ENCODE results near the gene CARD8.
A peak's percentile ranks its signal among the peaks of the same experiment; 100 is the strongest.
"Not testable (repeated sequence)": the region's sequence is repeated elsewhere in the genome, so short reads cannot be mapped to it uniquely, and the experiment has no call there.

CARD8 gene

DNA sequence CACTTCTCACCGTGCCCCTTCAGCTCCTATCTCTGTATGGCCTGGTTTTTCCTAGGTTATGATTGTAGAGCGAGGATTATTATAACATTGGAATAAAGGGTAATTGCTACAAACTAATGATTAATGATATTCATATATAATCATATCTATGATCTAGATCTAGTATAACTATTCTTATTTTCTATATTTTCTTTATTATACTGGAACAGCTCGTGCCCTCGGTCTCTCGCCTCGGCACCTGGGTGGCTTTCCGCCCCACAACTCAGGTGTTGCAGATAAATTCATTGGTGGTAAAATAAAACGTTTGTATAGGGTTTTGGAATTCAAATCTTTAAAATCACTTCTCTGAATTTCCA lies 4.6 kb upstream of the CARD8 start:
- DNase-seq (ENCODE audit: low read depth in 2 of 2) = not testable (repeated sequence)

DNA sequence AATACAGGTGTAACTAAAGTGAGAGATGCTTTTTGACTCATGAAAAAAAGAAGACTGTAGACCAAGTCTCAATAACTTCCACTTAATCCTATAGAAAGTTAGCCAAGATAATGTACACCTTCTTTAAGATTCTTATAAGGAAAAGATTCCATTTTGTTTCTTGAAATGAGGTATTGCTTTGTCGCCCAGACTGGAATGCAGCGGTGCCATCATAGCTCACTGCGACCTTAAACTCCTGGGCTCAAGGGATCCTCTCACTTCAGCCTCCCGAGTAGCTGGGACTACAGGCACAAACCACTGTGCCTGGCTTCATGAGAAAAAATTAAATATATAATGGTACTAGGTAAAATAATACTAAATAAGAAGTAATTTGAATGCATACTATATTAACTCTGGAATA lies 3.3 kb upstream of the CARD8 start:
- not testable (repeated sequence) for DNase-seq (ENCODE audit: low read depth in 2 of 2)

DNA sequence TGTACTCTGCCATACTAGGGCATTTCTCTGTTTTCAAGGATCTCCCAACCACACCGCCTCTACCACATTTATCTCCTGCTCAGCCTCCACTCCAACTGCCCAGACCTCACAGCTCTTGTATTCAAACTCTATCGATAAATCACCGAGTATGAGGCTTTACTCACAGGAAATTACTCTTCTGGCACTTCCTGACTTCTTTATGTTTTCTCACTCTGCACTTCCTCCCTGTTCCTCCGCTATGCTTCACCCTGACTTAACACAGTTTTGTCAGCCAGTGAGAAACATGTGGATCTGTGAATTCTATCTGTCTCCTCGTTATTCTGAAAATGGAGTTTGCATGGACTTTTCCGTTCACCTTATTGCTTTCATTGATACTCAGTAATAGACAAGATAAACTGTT lies 2.6 kb upstream of the CARD8 start:
- DNase-seq (ENCODE audit: low read depth in 2 of 2) = no peak

- DNase-seq (ENCODE audit: low read depth in 2 of 2) = no peak
Measured at GRCh38 chr19:48254529-48254970, 1.2 kb downstream of the CARD8 start.

DNA sequence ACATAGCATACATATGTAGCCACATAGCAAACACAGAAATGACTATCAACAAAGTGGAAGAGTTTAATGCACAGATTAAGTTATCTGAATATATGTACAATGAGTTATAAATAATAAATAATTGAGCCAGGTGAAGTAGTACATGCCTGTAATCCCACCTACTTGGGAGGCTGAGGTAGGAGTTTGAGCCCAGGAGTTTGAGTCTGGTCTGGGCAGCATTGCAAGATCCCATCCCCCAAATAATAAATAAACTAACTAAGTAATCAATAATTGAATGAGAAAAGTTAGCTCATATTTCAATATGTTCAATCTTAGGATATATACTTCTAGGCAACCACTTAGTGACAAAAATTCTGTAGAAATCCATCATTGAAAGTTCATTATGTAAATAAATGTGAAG lies 1.7 kb downstream of the CARD8 start:
- DNase-seq (ENCODE audit: low read depth in 2 of 2) = no peak

GRCh38 chr19:48252609-48253008 lies 3.1 kb downstream of the CARD8 start:
- DNase-seq (ENCODE audit: low read depth in 2 of 2) = no peak

GRCh38 chr19:48250290-48251025 lies 5.3 kb downstream of the CARD8 start:
- DNase-seq (ENCODE audit: low read depth in 2 of 2) = no peak

DNA sequence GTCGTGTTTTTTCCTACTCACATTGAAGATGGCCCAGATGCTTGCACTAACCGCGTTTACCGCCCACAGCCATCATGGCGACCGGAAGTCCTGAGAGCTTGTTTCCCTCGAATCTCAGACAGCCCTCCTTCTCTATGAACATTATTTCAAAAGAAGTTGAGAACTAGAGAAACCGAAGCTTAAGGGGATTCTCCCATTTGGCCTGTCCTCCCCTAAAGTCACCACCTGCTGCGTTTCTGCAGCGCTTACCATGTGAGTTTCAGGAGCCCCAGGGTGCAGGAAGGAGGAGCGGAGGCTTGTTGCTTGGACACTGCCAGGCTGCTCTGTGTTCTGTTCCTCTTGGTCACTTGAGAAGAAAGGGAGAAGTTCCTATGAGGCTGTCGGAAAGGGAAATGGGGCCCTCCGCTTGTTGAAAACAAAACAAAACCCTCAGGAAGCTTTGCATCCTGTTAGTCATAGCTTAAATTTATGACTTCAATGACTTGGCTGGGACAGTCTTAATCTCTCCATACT lies 6.2 kb downstream of the CARD8 start:
- DNase-seq (ENCODE audit: low read depth in 2 of 2) = peak; percentile 50 to 73

GRCh38 chr19:48248081-48248833 lies 7.5 kb downstream of the CARD8 start:
- no peak for DNase-seq (ENCODE audit: low read depth in 2 of 2)

DNA sequence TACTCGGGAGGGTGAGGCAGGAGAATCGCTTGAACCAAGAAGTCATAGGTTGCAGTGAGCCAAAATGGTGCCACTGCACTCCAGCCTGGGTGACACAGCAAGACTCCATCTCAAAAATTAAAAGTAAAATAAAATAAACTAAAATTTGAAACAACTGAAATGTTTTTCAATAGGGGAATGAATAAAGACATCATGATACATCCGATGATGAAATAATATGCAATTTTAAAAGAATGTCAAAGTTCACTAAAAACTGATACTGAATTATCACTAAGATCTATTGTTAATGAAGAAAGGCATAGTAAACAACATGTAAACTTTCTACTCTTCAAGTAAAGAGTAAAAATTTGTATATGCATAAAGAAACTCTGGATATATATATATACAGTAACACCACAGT lies 8.5 kb downstream of the CARD8 start:
- DNase-seq (ENCODE audit: low read depth in 2 of 2) = no peak

GRCh38 chr19:48246101-48246500 lies 9.6 kb downstream of the CARD8 start:
- no peak for DNase-seq (ENCODE audit: low read depth in 2 of 2)

DNA sequence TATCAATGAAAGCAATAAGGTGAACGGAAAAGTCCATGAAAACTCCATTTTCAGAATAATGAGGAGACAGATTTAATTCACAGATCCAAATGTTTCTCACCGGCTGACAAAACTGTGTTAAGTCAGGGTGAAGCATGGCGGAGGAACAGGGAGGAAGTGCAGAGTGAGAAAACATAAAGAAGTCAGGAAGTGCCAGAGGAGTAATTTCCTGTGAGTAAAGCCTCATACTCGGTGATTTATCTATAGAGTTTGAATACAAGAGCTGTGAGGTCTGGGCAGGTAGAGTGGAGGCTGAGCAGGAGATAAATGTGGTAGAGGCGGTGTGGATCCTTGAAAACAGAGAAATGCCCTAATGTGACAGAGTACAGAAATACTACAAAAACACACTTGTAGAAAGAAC lies 11.4 kb downstream of the CARD8 start:
- DNase-seq (ENCODE audit: low read depth in 2 of 2) = no peak

GRCh38 chr19:48241771-48242170 lies 13.9 kb downstream of the CARD8 start:
- DNase-seq (ENCODE audit: low read depth in 2 of 2) = not testable (repeated sequence)

DNA sequence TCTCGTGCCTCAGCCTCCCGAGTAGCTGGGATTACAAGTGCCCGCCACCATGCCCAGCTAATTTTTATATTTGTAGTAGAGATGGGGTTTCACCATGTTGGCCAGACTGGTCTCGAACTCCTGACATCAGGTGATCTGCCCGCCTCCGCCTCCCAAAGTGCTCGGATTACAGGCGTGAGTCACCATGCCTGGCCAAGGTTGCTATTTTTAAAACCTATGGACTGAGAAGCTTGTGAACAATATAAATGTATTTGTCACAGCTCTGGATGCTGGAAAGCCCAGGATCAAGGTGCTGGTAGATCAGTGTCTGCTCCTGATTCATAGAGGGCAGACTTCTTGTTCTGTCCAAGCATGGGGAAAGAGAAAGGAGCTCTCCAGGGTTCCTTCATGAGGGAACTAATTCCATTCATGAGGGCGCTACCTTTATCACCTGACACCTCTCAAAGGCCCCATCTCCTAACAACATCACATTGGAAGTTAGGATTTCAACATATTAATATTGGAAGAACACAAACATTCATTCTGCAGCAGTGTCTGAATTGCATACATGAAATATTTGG lies 16.1 kb downstream of the CARD8 start:
- no peak for DNase-seq (ENCODE audit: low read depth in 2 of 2)

GRCh38 chr19:48239120-48239519 lies 16.6 kb downstream of the CARD8 start:
- no peak for DNase-seq (ENCODE audit: low read depth in 2 of 2)

DNA sequence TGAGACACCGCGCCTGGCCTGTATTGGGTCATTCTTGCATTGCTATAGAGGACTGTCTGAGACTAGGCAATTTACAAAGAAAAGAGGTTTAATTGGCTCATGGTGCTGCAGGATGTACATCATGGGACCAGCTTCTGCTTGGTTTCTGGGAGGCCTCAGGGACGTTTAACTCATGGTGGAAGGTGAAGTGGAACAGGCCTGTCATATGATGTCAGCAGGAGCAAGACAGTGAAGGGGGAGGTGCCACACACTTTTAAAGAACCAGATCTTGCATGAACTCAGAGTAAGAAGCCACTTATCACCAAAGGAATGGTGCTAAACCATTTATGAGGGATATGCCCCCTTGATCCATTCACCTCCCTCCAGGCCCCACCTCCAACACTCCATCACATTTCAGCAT lies 18.7 kb downstream of the CARD8 start:
- no peak for DNase-seq (ENCODE audit: low read depth in 2 of 2)

DNA sequence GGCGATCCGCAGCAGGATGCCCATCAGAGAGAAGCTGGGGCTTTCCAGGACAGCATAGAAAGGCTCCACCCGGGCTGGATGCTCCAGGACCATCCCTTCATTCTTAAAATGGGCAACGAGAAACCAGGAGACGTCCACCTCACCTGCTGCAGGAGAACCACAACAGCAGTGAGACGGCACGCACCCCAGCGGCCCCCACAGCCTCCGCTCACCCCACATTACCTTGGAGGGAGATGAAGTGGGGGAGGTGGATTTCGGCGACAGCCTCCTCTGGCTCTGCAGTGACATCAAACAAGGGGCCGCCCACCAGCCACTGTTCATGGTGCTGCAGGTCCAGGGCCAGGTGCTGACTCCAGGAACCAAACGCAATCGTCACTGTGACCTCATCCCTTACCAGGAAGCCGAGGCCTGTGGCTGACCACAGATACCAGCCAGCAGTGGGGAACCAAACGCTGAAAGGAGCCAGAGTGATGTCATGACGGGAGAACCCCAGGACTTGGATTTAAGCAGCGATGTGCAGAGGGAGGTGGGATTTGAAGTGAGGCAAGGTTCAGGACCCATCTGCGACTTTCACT lies 25.1 kb downstream of the CARD8 start:
- DNase-seq (ENCODE audit: low read depth in 2 of 2) = no peak

GRCh38 chr19:48221628-48222027 lies 34.1 kb downstream of the CARD8 start:
- no peak for DNase-seq (ENCODE audit: low read depth in 2 of 2)

- DNase-seq (ENCODE audit: low read depth in 2 of 2) = not testable (repeated sequence)
Measured at GRCh38 chr19:48220784-48221183, 34.9 kb downstream of the CARD8 start.

DNA sequence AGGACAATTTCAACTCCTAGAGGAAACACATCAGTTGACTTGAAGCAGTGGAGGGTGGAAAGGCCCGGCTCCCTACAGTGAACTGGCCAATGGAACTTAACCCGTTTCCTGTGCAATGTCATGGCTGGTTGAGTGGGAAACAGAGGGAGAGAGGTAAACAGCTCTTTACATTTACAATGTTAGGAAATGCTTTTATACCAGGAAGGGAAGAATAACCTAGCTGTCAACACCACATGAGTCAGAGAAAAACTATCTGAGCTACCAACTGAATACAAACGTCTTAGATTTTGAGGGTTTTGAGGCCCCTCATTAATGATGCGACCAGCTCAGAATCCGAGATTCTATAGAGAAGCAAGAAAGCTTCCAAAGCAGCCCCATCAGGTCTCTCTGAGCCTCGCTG lies 36.7 kb downstream of the CARD8 start:
- no peak for DNase-seq (ENCODE audit: low read depth in 2 of 2)

GRCh38 chr19:48216933-48217332 lies 38.8 kb downstream of the CARD8 start:
- DNase-seq (ENCODE audit: low read depth in 2 of 2) = no peak

DNA sequence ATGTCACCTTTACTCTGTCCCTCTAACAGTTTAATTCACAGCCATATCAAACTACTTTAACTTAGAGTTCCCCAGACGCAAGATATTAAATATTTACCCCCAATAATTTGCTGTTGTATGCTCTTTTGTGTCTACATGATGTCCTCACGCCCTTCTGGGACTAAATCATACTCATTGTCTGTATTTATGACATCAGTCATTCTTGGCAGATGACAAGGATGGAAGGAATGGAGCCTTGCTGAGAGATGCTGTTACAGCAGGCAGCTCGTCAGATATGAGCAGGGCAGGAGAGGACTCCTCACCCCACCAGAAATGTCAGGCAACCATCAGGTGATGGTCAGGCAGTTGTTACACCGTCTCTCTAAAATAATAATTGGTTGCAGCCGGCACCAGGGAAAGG lies 41.8 kb downstream of the CARD8 start:
- DNase-seq (ENCODE audit: low read depth in 2 of 2) = no peak

DNA sequence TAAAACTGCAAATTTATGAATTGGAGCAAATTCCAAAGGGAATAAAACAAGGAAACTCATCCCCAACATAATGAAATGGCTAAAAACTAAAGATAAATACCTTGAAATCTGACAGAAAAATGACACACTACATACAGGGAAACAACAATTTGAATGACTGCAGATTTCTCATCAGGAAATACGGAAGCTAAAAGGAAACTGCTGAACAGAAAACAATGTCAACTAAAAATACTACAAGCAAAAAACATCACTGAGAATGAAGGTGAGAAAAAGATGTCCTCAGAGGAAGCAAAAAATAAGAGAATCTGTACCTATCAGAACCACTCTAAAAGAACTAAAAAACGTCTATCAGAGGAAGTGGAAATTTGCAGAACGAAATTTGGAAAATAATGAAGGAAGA lies 45.7 kb downstream of the CARD8 start:
- DNase-seq (ENCODE audit: low read depth in 2 of 2) = no peak
